Measurements from ENCODE around the gene APOL1.
"Not testable (repeated sequence)": the region's sequence is repeated elsewhere in the genome, so short reads cannot be mapped to it uniquely, and the experiment has no call there.

Gene APOL1

GRCh38 chr22:36225333-36225922 is 27.5 kb upstream of the APOL1 start:
- H3K4me3 ChIP-seq (ENCODE audit: low read depth, low read length): no peak overlapping the region
- in situ Hi-C loops (cut with HindIII; ENCODE audit: low sequenced_read_pairs): no loop called here
- no peak for DNase-seq (ENCODE audit: low read depth)
- TF ChIP-seq, protein P1, sequence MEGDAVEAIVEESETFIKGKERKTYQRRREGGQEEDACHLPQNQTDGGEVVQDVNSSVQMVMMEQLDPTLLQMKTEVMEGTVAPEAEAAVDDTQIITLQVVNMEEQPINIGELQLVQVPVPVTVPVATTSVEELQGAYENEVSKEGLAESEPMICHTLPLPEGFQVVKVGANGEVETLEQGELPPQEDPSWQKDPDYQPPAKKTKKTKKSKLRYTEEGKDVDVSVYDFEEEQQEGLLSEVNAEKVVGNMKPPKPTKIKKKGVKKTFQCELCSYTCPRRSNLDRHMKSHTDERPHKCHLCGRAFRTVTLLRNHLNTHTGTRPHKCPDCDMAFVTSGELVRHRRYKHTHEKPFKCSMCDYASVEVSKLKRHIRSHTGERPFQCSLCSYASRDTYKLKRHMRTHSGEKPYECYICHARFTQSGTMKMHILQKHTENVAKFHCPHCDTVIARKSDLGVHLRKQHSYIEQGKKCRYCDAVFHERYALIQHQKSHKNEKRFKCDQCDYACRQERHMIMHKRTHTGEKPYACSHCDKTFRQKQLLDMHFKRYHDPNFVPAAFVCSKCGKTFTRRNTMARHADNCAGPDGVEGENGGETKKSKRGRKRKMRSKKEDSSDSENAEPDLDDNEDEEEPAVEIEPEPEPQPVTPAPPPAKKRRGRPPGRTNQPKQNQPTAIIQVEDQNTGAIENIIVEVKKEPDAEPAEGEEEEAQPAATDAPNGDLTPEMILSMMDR (IDR thresholded peaks at IDR 0.05; ENCODE audit: low read depth, low read length, missing control alignments): no peak

DNA sequence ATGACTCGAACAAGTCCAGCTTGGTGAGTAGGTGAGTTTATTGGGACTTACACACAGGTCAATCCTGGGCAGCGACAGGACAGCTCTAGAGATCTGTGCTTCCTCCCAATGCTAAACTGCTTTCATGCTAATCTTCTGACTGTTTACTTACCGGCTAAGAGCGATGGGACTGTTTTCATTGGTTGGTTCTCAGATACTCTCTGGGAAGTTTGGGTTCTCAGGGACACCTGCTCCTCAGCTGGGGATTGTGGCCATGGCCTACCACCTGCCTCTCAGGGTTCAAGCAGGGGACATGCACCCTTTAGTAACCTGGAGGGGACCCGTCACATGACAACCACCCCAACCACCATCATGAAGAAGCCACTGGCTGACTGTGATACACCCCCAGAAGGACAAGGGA is 26.7 kb upstream of the APOL1 start:
- TF ChIP-seq, protein P1 (IDR thresholded peaks at IDR 0.05; ENCODE audit: low read depth, low read length, missing control alignments): no peak
- in situ Hi-C loops (cut with HindIII; ENCODE audit: low sequenced_read_pairs): no loop called here
- no peak overlapping the region for H3K4me3 ChIP-seq (ENCODE audit: low read depth, low read length)
- DNase-seq (ENCODE audit: low read depth): no peak

GRCh38 chr22:36227396-36227795 is 25.5 kb upstream of the APOL1 start:
- TF ChIP-seq, protein P1 (IDR thresholded peaks at IDR 0.05; ENCODE audit: low read depth, low read length, missing control alignments): no peak
- in situ Hi-C loops (cut with HindIII; ENCODE audit: low sequenced_read_pairs): no loop called here

DNA sequence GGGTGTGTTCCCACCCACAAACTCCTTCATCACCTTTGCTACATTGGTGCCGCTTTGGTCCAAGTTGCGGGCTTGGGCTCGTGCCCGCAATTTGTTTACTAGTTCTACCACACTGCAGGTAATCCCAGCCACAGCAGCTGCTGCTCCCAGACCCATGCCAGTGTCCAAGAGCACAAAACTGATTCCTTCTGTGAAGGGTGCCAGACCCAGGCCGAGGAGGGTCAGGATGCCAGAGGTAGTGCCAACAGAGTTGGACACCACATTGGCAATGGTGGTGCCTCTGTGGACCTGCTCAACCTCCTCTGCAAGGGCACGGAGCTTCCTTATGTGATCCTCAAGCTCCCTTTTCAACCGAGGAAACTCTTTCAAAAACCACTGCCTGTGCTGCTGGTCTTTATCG is 25.1 kb upstream of the APOL1 start:
- DNase-seq (ENCODE audit: low read depth): no peak
- in situ Hi-C loops (cut with HindIII; ENCODE audit: low sequenced_read_pairs): no loop called here
- TF ChIP-seq, protein P1 (IDR thresholded peaks at IDR 0.05; ENCODE audit: low read depth, low read length, missing control alignments): no peak
- no peak overlapping the region for H3K4me3 ChIP-seq (ENCODE audit: low read depth, low read length)

More at GRCh38 chr22:36227396-36227795, 25.5 kb upstream of the APOL1 start:
- DNase-seq (ENCODE audit: low read depth): no peak
- H3K4me3 ChIP-seq (ENCODE audit: low read depth, low read length): no peak overlapping the region

DNA sequence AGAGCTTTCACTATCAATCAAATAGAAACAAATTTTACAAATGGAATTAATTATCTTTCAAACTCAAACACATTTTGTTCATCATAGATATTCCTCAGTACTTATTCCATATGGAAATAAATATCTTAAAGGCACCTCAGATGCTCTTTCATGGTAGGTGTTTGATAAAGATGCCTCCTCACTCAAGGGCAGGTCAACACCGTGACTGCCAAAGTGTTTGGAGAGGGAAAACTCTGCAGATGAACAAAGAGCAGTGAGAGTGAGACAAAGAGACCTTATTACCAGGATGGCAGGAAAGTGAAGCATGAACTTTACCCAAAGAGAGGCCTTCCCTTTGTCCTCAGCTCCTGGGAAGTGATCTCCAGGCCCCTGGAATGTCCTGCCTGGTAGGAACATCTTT is 24.6 kb upstream of the APOL1 start:
- H3K4me3 ChIP-seq (ENCODE audit: low read depth, low read length); DNase-seq (ENCODE audit: low read depth); in situ Hi-C loops (cut with HindIII; ENCODE audit: low sequenced_read_pairs): not testable (repeated sequence)

- in situ Hi-C loops (cut with HindIII; ENCODE audit: low sequenced_read_pairs): no loop called here
- DNase-seq (ENCODE audit: low read depth): no peak
- H3K4me3 ChIP-seq (ENCODE audit: low read depth, low read length): no peak overlapping the region
- TF ChIP-seq, protein P1 (IDR thresholded peaks at IDR 0.05; ENCODE audit: low read depth, low read length, missing control alignments): no peak
These were observed 24.0 kb upstream of the APOL1 start for GRCh38 chr22:36228944-36229343.

GRCh38 chr22:36229649-36230048 is 23.3 kb upstream of the APOL1 start:
- H3K4me3 ChIP-seq (ENCODE audit: low read depth, low read length); DNase-seq (ENCODE audit: low read depth); in situ Hi-C loops (cut with HindIII; ENCODE audit: low sequenced_read_pairs): not testable (repeated sequence)

DNA sequence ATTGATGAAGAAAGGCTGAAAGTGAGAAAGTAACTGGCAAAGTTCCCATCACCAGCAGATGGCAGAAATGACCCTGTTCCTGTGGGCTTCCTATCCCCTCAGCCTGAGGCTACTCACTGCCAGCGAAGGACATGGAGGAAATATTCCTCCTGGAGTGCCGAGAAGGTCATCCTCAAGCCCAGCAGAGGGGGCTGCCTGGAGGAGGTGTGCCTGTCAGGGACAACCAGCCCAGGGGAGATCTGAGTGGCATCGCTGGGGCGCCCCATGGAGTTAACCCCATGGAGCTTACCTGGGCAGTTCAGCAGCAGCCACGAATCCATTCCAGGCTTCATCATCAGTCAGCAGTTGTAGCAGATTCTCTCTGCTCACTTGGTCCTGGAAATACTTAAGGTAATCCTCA is 21.9 kb upstream of the APOL1 start:
- DNase-seq (ENCODE audit: low read depth): not testable (repeated sequence)

More for the DNA sequence above, 21.9 kb upstream of the APOL1 start:
- in situ Hi-C loops (cut with HindIII; ENCODE audit: low sequenced_read_pairs); H3K4me3 ChIP-seq (ENCODE audit: low read depth, low read length): not testable (repeated sequence)
